ENCODE data around the gene CCL27.

Gene CCL27

DNA sequence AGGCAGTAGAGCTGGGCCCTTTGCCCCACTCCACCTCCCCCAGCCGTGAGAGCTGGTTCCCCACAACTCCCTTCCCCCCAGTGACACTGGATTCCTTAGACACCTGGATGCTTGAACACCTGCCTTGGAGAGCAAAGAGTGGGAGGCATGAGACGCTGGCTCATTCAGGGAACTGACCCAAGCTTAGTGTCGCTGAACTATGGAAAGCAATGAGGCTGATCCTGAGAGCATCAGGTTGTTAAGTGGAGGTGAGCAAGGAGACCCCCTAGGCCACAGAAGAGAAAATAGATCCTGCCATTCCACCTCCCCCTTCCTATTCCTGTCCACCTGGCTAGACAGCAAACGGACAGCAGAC, 26.6 kb upstream of the CCL27 start:
- Histone ChIP-seq H3K9me3 (ENCODE audit: control insufficient read depth, insufficient read depth, low read length) (no peaks in the 10 kb centered on the region), H3K36me3 (ENCODE audit: insufficient read depth, low read length) (no peaks in the 10 kb centered on the region), H3K9ac (ENCODE audit: low read depth, low read length) (no peak overlapping the region), H3K4me1 (ENCODE audit: insufficient read depth, low read length) (no peaks in the 10 kb centered on the region)

DNA sequence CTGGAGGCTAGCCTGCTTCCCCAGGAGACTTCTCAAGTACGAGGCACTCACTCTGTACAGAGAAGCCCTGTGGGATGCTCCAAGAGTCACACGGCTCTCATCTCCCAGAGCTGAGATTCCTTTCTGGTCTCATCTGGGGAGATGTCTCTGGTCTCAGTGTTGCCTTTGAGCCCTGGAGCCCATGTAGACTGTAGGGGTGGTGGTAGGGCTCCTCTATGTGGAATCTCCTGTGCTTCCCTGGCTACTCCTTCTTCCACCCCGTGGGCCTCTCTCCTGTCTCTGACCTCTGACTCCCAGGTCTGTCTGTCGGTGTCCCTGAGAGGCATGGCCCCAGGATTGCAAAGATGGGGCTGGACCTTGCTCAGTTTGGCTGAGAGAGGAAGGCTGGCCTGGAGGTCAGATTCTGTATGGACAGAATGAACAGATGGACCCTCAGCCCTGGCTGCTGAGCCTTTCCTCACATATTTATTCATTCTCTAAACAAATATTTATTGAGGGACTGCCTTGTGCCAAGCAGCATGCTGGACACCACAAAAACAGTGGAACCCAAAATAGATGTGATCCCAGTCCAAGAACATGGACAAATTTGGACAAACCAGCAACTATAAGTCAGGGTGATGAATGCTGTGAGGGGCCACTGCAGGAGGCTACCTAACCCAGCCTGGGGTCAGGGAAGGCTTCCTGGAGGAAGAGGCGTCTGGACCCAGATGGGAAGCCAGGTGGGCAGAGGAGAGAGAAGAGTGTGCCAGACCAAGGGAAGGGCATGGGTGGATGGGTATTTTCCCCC, 26.1 kb upstream of the CCL27 start:
- no peaks in the 10 kb centered on the region for H3K36me3 ChIP-seq (ENCODE audit: insufficient read depth, low read length)
- no peaks in the 10 kb centered on the region for H3K4me1 ChIP-seq (ENCODE audit: insufficient read depth, low read length)
- no peaks in the 10 kb centered on the region for H3K9me3 ChIP-seq (ENCODE audit: control insufficient read depth, insufficient read depth, low read length)
- H3K9ac ChIP-seq (ENCODE audit: low read depth, low read length) = no peak overlapping the region

DNA sequence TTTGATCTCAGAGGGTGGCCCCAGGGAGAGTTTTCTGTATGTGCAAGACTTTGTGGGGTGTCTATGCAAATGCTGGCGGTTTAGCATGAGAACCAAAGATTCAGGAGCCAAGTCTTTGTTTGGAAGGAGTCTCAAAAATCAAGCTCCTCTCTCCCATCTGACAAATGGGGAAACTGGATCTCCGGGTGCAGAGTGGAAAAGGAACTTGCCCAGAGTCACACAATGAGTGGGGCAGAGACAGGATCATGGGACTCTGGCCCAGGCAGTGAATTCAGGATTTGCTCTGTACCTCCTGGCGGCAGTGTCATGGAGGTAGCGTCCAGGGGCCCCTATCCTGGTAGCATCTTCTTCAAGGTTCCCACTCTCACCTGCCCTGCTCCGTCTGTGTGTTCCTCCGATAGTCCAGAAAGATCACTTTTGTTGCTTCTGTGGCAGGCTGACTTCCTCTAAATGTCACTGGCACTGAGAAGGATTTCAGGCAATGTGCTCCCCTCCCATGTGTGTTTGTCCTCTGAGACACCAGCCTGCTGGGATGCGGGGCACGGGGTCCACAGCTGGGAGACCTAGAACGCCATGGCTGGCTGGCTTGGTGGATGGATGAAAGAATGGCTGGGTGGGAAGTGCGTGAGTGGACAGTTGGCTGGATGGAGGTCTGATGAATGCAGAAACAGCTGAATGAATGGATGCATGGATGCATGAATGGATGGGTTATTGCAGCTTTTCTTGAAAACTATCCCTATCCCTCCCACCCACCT, 25.0 kb upstream of the CCL27 start:
- Histone ChIP-seq H3K36me3 (ENCODE audit: insufficient read depth, low read length) (no peaks in the 10 kb centered on the region), H3K9ac (ENCODE audit: low read depth, low read length) (no peak overlapping the region), H3K9me3 (ENCODE audit: control insufficient read depth, insufficient read depth, low read length) (no peaks in the 10 kb centered on the region), H3K4me1 (ENCODE audit: insufficient read depth, low read length) (no peaks in the 10 kb centered on the region)

DNA sequence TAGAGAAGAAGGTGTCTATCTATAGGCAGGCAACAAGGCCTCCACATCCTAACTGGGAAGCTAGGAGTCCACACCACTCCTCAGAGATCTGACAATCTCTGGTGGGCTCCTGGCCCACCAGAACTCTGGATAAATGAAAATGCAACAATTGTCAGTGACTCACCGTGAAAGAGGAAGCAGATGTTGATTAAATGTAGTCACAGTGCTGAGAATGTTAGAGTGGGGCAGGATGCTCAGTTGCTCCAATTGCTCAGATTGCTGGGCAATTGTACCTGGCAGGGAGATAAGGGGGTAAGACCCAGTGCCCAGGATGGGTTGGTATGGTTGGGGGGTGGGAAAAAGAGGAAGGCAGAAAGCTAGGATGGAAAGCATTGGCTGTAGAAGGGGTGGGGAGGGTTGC, 24.3 kb upstream of the CCL27 start:
- Histone ChIP-seq H3K9ac (ENCODE audit: low read depth, low read length) (no peak overlapping the region), H3K9me3 (ENCODE audit: control insufficient read depth, insufficient read depth, low read length) (no peaks in the 10 kb centered on the region), H3K36me3 (ENCODE audit: insufficient read depth, low read length) (no peaks in the 10 kb centered on the region), H3K4me1 (ENCODE audit: insufficient read depth, low read length) (no peaks in the 10 kb centered on the region)

DNA sequence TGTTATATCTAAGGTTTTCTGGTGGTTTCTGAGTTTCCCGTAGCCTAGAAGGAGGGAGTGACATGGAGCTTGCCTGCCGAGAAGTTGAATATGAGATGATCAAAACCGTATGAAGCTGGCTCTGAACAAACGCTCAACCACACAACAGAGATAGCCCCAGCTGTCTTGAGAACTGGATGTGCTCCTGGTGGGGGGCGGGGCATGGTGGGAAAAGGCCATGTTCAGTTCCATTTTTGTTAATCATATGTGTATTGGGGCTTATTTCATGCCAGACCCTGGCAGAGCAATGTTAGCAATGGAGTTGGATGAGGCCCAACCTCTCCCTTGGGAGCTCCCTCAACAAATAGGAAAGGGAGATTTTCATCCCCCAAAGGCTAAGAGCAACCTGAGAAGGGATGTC, 23.8 kb upstream of the CCL27 start:
- Histone ChIP-seq H3K9ac (ENCODE audit: low read depth, low read length) (no peak overlapping the region), H3K9me3 (ENCODE audit: control insufficient read depth, insufficient read depth, low read length) (no peaks in the 10 kb centered on the region), H3K36me3 (ENCODE audit: insufficient read depth, low read length) (no peaks in the 10 kb centered on the region), H3K4me1 (ENCODE audit: insufficient read depth, low read length) (no peaks in the 10 kb centered on the region)

DNA sequence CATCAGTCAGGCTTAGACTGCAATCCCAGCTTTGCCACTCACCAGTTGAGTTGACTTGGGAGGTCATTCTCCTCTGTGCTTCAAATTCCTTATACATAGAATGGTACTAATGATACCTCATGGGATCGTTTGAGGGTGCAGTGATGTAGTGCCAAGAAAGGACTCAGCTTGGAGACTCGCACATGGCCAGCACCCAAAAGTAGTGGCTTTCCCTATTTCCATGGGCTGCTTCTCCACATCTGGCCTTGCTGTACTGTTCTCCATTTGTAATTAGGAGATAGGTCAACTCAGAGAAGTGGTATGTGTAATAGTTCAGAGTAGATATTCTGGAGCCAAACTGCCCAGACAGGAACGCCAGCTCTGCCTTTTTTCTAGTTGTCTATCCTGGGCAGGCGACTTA, 23.1 kb upstream of the CCL27 start:
- H3K4me1 ChIP-seq (ENCODE audit: insufficient read depth, low read length) = no peaks in the 10 kb centered on the region
- H3K9ac ChIP-seq (ENCODE audit: low read depth, low read length) = no peak overlapping the region
- no peaks in the 10 kb centered on the region for H3K9me3 ChIP-seq (ENCODE audit: control insufficient read depth, insufficient read depth, low read length)
- H3K36me3 ChIP-seq (ENCODE audit: insufficient read depth, low read length) = no peaks in the 10 kb centered on the region

DNA sequence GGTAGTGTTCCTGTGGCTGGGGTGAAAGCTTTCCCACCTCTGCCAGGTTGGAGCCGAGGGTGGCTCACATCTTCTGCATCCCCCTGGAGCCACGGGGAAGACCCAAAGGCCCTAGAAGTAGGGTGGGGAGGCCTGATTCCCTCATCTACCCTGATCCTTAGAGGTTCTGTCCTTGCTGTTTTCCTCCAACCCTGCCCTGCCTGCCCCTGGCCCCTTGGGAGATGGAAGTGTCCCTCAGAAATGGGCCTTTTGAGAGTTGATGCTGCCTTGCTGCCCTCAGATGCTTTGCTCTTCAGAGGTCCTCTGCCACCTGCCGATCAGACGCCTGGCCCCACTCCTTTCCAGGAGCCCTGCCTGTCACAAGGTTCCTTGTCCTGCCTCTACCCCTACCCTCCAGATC, 22.4 kb upstream of the CCL27 start:
- H3K36me3 ChIP-seq (ENCODE audit: insufficient read depth, low read length) = no peaks in the 10 kb centered on the region
- H3K9ac ChIP-seq (ENCODE audit: low read depth, low read length) = no peak overlapping the region
- no peaks in the 10 kb centered on the region for H3K4me1 ChIP-seq (ENCODE audit: insufficient read depth, low read length)
- H3K9me3 ChIP-seq (ENCODE audit: control insufficient read depth, insufficient read depth, low read length) = no peaks in the 10 kb centered on the region

DNA sequence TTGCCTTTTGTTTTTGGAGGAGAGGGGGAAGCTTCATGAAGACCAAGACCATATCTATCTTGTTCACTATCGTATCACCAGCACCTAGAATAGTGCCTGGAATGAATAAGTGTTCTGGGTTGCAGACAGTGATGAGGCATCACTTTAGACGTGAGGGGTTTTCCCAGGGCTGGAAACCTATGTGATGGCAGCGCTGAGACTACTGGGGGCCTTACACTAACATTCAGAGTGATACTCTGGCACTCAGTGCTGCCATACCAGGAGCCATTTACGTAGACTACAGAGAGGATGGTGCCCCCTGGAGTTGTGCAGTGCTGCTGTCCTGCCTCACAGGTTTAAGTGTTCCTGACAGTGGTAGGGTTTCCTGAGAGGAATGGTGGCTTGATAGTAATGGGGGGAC, 21.7 kb upstream of the CCL27 start:
- Histone ChIP-seq H3K4me1 (ENCODE audit: insufficient read depth, low read length) (no peaks in the 10 kb centered on the region), H3K9me3 (ENCODE audit: control insufficient read depth, insufficient read depth, low read length) (no peaks in the 10 kb centered on the region), H3K9ac (ENCODE audit: low read depth, low read length) (no peak overlapping the region), H3K36me3 (ENCODE audit: insufficient read depth, low read length) (no peaks in the 10 kb centered on the region)

DNA sequence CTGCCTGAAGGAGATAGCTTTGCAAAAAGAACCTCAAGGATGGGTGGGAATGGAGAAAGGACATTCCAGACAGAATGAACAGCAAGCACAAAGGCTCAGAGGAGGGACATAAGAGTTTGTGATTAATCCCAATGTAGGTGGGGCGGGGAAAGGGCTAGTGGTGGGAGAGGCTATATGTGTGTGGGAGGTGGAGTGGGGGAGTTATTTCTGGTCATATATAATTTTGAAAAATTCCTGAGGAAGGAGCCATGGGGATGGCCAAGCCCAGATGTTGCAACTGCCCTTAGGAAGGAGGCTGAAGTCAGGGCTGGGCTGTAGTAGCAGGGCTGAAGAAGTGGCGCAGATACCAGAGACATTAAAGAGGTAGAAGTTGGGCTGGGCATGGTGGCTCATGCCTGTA, 13.4 kb upstream of the CCL27 start:
- no peak overlapping the region for H3K9ac ChIP-seq (ENCODE audit: low read depth, low read length)
- H3K9me3 ChIP-seq (ENCODE audit: control insufficient read depth, insufficient read depth, low read length) = no peaks in the 10 kb centered on the region
- no peaks in the 10 kb centered on the region for H3K36me3 ChIP-seq (ENCODE audit: insufficient read depth, low read length)
- no peaks in the 10 kb centered on the region for H3K4me1 ChIP-seq (ENCODE audit: insufficient read depth, low read length)

DNA sequence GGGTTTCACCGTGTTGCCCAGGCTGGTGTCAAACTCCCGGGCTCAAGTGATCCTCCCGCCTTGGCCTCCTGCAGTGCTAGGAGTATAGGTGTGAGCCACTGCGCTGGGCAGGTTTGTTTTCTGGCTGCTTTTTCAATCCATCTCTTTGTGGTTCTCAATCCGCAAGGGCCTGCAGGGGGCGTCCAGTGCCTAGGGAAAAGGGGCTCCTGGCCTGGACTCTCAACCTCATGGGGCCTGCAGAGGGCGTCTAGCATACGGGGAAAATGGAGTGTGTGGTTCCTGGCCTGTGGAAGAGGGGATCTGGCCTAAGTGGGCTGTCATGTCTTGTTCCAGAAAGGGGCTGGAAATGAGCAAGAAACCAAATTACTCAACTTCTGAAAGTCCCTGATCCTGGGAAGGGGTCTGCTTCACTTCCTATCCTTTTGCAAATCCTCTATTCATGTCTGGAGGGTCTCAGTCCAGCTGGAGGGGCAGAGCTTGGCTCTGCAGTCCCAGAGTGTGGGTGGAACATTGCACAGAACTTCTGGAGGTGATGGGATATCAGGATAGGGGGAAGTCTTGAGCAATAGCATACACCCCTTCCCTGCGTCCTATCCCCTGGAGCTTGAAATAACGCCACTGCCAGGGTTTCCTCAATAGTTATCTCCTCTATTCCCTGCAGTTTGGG, 12.7 kb upstream of the CCL27 start:
- Histone ChIP-seq H3K9ac (ENCODE audit: low read depth, low read length) (no peak overlapping the region), H3K36me3 (ENCODE audit: insufficient read depth, low read length) (no peaks in the 10 kb centered on the region), H3K9me3 (ENCODE audit: control insufficient read depth, insufficient read depth, low read length) (no peaks in the 10 kb centered on the region)

DNA sequence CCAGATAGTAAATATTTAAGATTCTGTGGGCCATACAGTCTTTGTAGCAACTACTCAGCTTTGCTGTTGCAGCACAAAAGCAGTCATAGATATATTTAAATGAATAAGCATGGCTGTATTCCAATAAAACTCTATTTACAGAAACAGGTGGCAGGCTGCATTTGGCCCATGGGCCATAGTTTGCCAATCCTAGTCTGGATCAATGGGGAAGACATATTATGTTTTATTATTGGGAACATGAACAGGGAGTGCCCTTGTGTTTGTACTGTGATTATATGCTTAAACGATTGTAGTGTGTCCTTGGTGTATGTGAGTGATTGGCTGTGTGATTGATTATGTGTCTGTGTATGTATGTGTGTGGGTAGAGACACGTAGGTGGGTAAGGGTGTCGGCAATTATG, 12.0 kb upstream of the CCL27 start:
- Histone ChIP-seq H3K36me3 (ENCODE audit: insufficient read depth, low read length) (no peaks in the 10 kb centered on the region), H3K4me1 (ENCODE audit: insufficient read depth, low read length) (no peaks in the 10 kb centered on the region), H3K9ac (ENCODE audit: low read depth, low read length) (no peak overlapping the region), H3K9me3 (ENCODE audit: control insufficient read depth, insufficient read depth, low read length) (no peaks in the 10 kb centered on the region; the same call in 1 of the 2 replicates)

More for the DNA sequence above, 12.7 kb upstream of the CCL27 start:
- H3K4me1 ChIP-seq (ENCODE audit: insufficient read depth, low read length) = no peaks in the 10 kb centered on the region

DNA sequence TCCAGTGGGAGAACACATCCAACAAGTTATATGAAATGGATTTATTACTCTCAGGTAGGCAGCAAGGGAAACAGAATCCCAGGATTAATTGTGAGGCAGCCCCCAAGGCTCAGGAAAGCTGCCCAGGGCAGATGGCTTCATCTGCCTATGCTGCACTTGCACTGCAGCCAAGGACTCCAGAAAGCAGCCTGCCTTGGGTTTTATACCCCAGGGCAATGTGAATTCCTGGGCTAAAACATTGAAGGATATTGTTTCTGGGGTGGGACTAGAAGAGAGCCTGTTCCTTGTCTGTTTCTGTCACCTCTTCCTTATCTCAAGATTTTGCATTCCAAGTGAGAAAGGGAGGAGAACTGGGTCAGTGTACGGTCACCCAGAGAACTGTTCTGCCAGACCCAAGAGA, 8.8 kb upstream of the CCL27 start:
- H3K9ac ChIP-seq (ENCODE audit: low read depth, low read length) = no peak overlapping the region
- no peaks in the 10 kb centered on the region; the same call in none of the 2 replicates for H3K9me3 ChIP-seq (ENCODE audit: control insufficient read depth, insufficient read depth, low read length)
- no peaks in the 10 kb centered on the region for H3K4me1 ChIP-seq (ENCODE audit: insufficient read depth, low read length)
- H3K36me3 ChIP-seq (ENCODE audit: insufficient read depth, low read length) = no peaks in the 10 kb centered on the region

DNA sequence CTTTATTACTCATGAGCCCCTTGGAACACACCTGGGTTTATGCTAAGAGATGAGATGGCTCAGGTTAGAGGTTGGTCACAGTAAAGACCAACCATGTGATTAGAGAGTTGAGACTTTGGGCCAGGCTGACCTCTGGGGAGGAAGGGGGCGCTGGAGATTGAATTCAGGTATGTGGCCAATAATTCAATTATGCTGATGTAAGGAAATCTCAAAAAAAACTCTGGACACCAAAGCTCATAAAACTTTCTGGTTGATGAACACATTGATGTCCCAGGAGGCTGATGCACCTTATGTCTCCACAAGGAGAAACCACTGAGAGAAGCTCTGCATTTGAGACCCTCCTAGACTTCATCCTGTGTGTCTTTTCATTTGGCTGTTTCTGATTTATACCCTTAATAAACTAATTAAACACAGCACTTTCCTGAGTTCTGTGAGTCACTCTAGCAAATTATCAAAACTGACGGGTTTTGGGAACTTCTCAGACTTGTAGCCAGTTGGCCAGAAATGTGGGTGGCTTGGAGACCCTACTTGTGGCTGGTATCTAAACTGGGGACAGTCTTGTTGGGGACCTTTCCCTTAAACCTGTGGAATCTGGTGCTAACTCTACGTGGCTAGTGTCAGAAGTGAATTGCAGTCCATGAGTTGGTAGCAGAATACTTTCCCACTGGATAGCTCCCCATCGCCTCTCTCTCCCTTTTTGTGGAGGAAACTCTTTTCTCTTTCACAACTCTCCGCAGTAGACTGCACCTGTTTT, 7.5 kb upstream of the CCL27 start:
- no peaks in the 10 kb centered on the region for H3K36me3 ChIP-seq (ENCODE audit: insufficient read depth, low read length)
- peaks cover 2% of the 10 kb centered on the region for H3K9me3 ChIP-seq (ENCODE audit: control insufficient read depth, insufficient read depth, low read length)
- no peaks in the 10 kb centered on the region for H3K4me1 ChIP-seq (ENCODE audit: insufficient read depth, low read length)
- H3K9ac ChIP-seq (ENCODE audit: low read depth, low read length) = no peak overlapping the region
